ENCODE measurements around the gene ACOT13.
"Not testable (repeated sequence)": the region's sequence is repeated elsewhere in the genome, so short reads cannot be mapped to it uniquely, and the experiment has no call there.

ACOT13 gene

GRCh38 chr6:24695635-24696034 is 28.8 kb downstream of the ACOT13 start:
- H3K27ac ChIP-seq, result not testable (repeated sequence)
- peak; percentile 73 for TF ChIP-seq CTCF (conservative IDR thresholded peaks at IDR 0.05)

- no peak overlapping the region for H3K27ac ChIP-seq
- TF ChIP-seq CTCF (conservative IDR thresholded peaks at IDR 0.05) (no peak; the same call in 1 of the 2 replicates), ZFX (IDR thresholded peaks at IDR 0.05) (no peak)
Observed at GRCh38 chr6:24696097-24696496, 29.2 kb downstream of the ACOT13 start.

GRCh38 chr6:24699521-24700359 is 32.9 kb downstream of the ACOT13 start:
- TF ChIP-seq ZFX (IDR thresholded peaks at IDR 0.05), result no peak
- TF ChIP-seq CTCF (conservative IDR thresholded peaks at IDR 0.05), result no peak
- no peak overlapping the region for H3K27ac ChIP-seq

GRCh38 chr6:24702720-24703282 is 35.9 kb downstream of the ACOT13 start:
- H3K27ac ChIP-seq, result no peak overlapping the region
- no peak for TF ChIP-seq CTCF (conservative IDR thresholded peaks at IDR 0.05)
- no peak for TF ChIP-seq ZFX (IDR thresholded peaks at IDR 0.05)

GRCh38 chr6:24704468-24704867 is 37.6 kb downstream of the ACOT13 start:
- no peak for TF ChIP-seq CTCF (conservative IDR thresholded peaks at IDR 0.05)
- no peak for TF ChIP-seq ZFX (IDR thresholded peaks at IDR 0.05)
- H3K27ac ChIP-seq, result no peak overlapping the region

- no peak overlapping the region for H3K27ac ChIP-seq
- TF ChIP-seq ZFX (IDR thresholded peaks at IDR 0.05), result no peak
Observed at GRCh38 chr6:24708612-24709011, 41.7 kb downstream of the ACOT13 start.

GRCh38 chr6:24709014-24709711 is 42.3 kb downstream of the ACOT13 start:
- no peak for TF ChIP-seq ZFX (IDR thresholded peaks at IDR 0.05)
- TF ChIP-seq CTCF (conservative IDR thresholded peaks at IDR 0.05), result no peak
- H3K27ac ChIP-seq, result no peak overlapping the region

All from C4-2B (cell line).